Transverse colon (tissue), 4 donors: Measurements from ENCODE around the gene MOG.

ENCODE experiments used
- CTCF ChIP-seq, 5 experiments: fragments of 200-600 bp in 3 of 5; fragments of 450-650 bp in 2 of 5; sonication (generic) in 3 of 5; IDR thresholded peaks; 1 replicate in 2 of 5; 2 replicates in 3 of 5; pipeline ENCODE4 v1.5.1; 2016 to 2017; ENCODE audit warnings: antibody characterized with exemption in 5 of 5, inconsistent platforms in 3 of 5, mild to moderate bottlenecking in 2 of 5, moderate library complexity in 1 of 5
- EP300 ChIP-seq: sonication (generic); formaldehyde crosslinking; IDR thresholded peaks from one replicate; pipeline ENCODE4 v1.6.1; 2017; ENCODE audit warnings: antibody characterized with exemption, low read depth
- POLR2A ChIP-seq: fragments of 450-650 bp; IDR thresholded peaks from one replicate; pipeline ENCODE4 v1.6.1; 2016; ENCODE audit warnings: antibody characterized with exemption, mild to moderate bottlenecking, moderate library complexity
- POLR2AphosphoS5 ChIP-seq, 3 donors: sonication (generic); formaldehyde crosslinking; IDR thresholded peaks; one replicate each; pipeline ENCODE4 v1.6.1; 2016; ENCODE audit warnings: antibody characterized with exemption in 3 of 3

- TF ChIP-seq CTCF (IDR thresholded peaks at IDR 0.05) (no peak), POLR2AphosphoS5 (IDR thresholded peaks at IDR 0.05) (no peak), EP300 (no peak), POLR2A (no peak)
Observed at GRCh38 chr6:29631860-29632731, 24.8 kb upstream of the MOG start.
